HepG2 (cell line): Measurements from ENCODE around the gene TASP1. TPM values are rescaled to one million over a fixed set of nuclear protein-coding genes. Genes with fewer than 3 reads are reported as not detected.
A peak's percentile ranks its signal among the peaks of the same experiment; 100 is the strongest.

Source experiments
- MZF1 ChIP-seq: sonication (generic); formaldehyde crosslinking; IDR thresholded peaks from 2 replicates; pipeline ENCODE4 v1.8.1; 2023; ENCODE audit warnings: mild to moderate bottlenecking, missing genetic modification reagents, borderline replicate concordance
- NCOA1 ChIP-seq: sonication (generic); formaldehyde crosslinking; IDR thresholded peaks from 2 replicates; pipeline ENCODE4 v1.9.0; 2021; ENCODE audit warnings: missing genetic modification reagents
- NFE2L1 ChIP-seq: sonication (generic); formaldehyde crosslinking; IDR thresholded peaks from 2 replicates; pipeline ENCODE4 v1.4.0; 2020; ENCODE audit warnings: missing genetic modification reagents, mild to moderate bottlenecking, borderline replicate concordance
- NFKBIZ ChIP-seq: IDR thresholded peaks from 2 replicates; pipeline ENCODE4 v1.6.1; 2018; ENCODE audit warnings: missing genetic modification reagents, missing compliant biosample characterization
- NR2F6 ChIP-seq, 2 experiments: IDR thresholded peaks; 2 replicates each; pipeline ENCODE4 v1.6.1; 2016; ENCODE audit warnings: antibody characterized with exemption in 1 of 2, mild to moderate bottlenecking in 1 of 2
- PCBP2 ChIP-seq: fragments of 200-400 bp; formaldehyde crosslinking; optimal IDR thresholded peaks from 2 replicates; pipeline ENCODE3; 2018; ENCODE audit warnings: low read length, low read depth; ENCODE audit not compliant: poor library complexity, severe bottlenecking
- PITX1 ChIP-seq: sonication (generic); formaldehyde crosslinking; IDR thresholded peaks from 2 replicates; pipeline ENCODE4 v1.5.1; 2020; ENCODE audit warnings: mild to moderate bottlenecking, missing genetic modification reagents
- POLR2AphosphoS5 ChIP-seq: IDR thresholded peaks from 2 replicates; pipeline ENCODE4 v1.6.1; 2012; ENCODE audit warnings: low read depth, low read length
- RARA ChIP-seq: IDR thresholded peaks from 2 replicates; pipeline ENCODE4 v1.6.1; 2016; ENCODE audit warnings: missing genetic modification reagents, missing compliant biosample characterization
- RELA ChIP-seq: sonication (generic); formaldehyde crosslinking; IDR thresholded peaks from 2 replicates; pipeline ENCODE4 v1.4.0; 2020; ENCODE audit warnings: missing genetic modification reagents
- TGIF2 ChIP-seq: IDR thresholded peaks from 2 replicates; pipeline ENCODE4 v1.6.1; 2016; ENCODE audit warnings: control low read depth, missing compliant biosample characterization
- U2AF1 ChIP-seq: fragments of 200-400 bp; formaldehyde crosslinking; optimal IDR thresholded peaks from 2 replicates; pipeline ENCODE3; 2017; ENCODE audit warnings: mild to moderate bottlenecking, low read depth, low read length
- U2AF2 ChIP-seq: fragments of 200-400 bp; formaldehyde crosslinking; IDR thresholded peaks from 2 replicates; pipeline ENCODE4 v1.6.1; 2017; ENCODE audit warnings: low read depth, mild to moderate bottlenecking, low read length
- ZBTB4 ChIP-seq: sonication (generic); formaldehyde crosslinking; IDR thresholded peaks from 2 replicates; pipeline ENCODE4 v1.4.0; 2020; ENCODE audit warnings: missing genetic modification reagents, mild to moderate bottlenecking, borderline replicate concordance
- ZFP36L2 ChIP-seq: sonication (generic); formaldehyde crosslinking; IDR thresholded peaks from 2 replicates; pipeline ENCODE4 v1.4.0; 2020; ENCODE audit warnings: missing genetic modification reagents
- ZFY ChIP-seq: sonication (generic); formaldehyde crosslinking; IDR thresholded peaks from 2 replicates; pipeline ENCODE4 v1.4.0; 2020; ENCODE audit warnings: missing genetic modification reagents
- ZNF234 ChIP-seq: sonication (generic); formaldehyde crosslinking; conservative IDR thresholded peaks from 2 replicates; pipeline ENCODE4 v1.5.1; 2020; ENCODE audit warnings: mild to moderate bottlenecking, missing genetic modification reagents
- ZNF331 ChIP-seq: sonication (generic); formaldehyde crosslinking; IDR thresholded peaks from 2 replicates; pipeline ENCODE4 v1.4.0; 2020; ENCODE audit warnings: missing genetic modification reagents
- ZNF350 ChIP-seq: sonication (generic); formaldehyde crosslinking; IDR thresholded peaks from 2 replicates; pipeline ENCODE4 v1.4.0; 2020; ENCODE audit warnings: mild to moderate bottlenecking, low read depth, missing genetic modification reagents, borderline replicate concordance
- ZNF564 ChIP-seq: sonication (generic); formaldehyde crosslinking; IDR thresholded peaks from 2 replicates; pipeline ENCODE4 v1.8.1; 2023; ENCODE audit warnings: mild to moderate bottlenecking, missing genetic modification reagents
- ZNF616 ChIP-seq: sonication (generic); formaldehyde crosslinking; IDR thresholded peaks from 2 replicates; pipeline ENCODE4 v1.5.0; 2020; ENCODE audit warnings: low read depth, mild to moderate bottlenecking, missing genetic modification reagents
- ZNF772 ChIP-seq: sonication (generic); formaldehyde crosslinking; IDR thresholded peaks from 2 replicates; pipeline ENCODE4 v1.5.0; 2020; ENCODE audit warnings: mild to moderate bottlenecking, missing genetic modification reagents
- ZNF777 ChIP-seq: sonication (generic); formaldehyde crosslinking; IDR thresholded peaks from 2 replicates; pipeline ENCODE4 v1.4.0; 2020; ENCODE audit warnings: missing genetic modification reagents
- polyA plus RNA-seq, 8 experiments: library from polyadenylated mRNA; depleted of rRNA in 3 of 8; stranded (reverse) in 7 of 8; unstranded in 1 of 8; fragments of >200 nt; fragmentation: Illumina TruSeq in 4 of 8; extraction: Trizol in 4 of 8; gene quantifications; 2 replicates each; pipeline versions ENCODE4 v1.2.1 to v1.2.3, GENCODE V29; 2011 to 2016; ENCODE audit warnings: low read depth in 4 of 8, missing spikeins in 1 of 8, mixed read lengths in 1 of 8; ENCODE audit not compliant: insufficient read depth in 1 of 8
- total RNA-seq, 5 experiments: library from RNA; depleted of rRNA; stranded (reverse); fragments of >200 nt; fragmentation: Illumina TruSeq; extraction: Trizol; gene quantifications; 2 replicates each; pipeline ENCODE4 v1.2.3, GENCODE V29; 2016; ENCODE audit warnings: low read depth in 1 of 5
- TF ChIP-seq, protein P1 (sequence below): IDR thresholded peaks from 2 replicates; pipeline ENCODE4 v1.6.1; 2016; ENCODE audit warnings: low read depth
- TF ChIP-seq, protein P2 (sequence below): sonication (generic); formaldehyde crosslinking; IDR thresholded peaks from 2 replicates; pipeline ENCODE4 v1.4.0; 2020; ENCODE audit warnings: mild to moderate bottlenecking, missing genetic modification reagents, borderline replicate concordance

TASP1 gene
- total and polyA plus RNA-seq, 2 of the 13 experiments (the other 11 are each of a cell fraction or from before 2014, with no cell fraction given): 10.0 to 25.2 TPM

DNA sequence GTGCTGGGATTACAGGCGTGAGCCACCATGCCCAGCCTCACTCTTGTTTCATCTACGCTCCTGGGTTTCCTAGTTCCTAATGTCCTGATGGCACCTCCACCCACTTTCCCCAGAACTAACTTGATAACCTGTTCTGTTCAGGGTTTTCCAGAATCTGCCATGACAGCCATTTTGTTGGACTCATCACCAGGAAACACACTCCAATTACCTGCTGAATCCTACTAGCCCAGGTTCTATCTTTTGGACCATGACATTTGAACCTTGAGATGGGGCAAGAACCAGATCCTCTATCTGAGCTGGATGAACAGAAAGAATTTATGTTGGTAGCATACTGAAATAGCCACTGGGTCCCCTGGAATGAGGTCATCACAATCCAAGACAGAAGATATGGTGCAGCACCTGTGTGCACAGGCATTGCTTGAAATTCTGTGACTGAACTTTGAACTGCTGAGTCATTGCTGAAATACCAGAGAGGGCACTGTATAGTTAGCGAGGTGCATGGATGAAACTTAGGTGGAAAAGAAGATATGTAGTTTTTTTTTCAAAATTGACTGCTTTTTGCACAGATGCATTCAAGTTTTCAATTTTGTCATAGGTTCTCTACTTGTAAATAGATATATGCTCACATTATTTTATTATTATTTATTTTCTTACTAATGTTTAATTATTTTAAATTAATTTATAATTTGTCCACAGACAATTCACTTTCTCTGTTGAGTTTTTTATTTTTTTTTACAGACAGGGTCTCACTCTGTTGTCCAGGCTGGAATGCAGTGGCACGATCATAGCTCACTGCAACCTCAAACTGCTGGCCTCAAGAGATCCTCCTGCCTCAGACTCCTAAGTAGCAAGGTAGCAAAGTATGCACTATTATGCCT, 42.8 kb upstream of the TASP1 start (continued):
- TF ChIP-seq ZFP36L2 (CRISPR knock-in tag): no peak
- no peak for TF ChIP-seq NCOA1
- TF ChIP-seq U2AF1: no peak
- no peak for TF ChIP-seq ZNF350 (CRISPR knock-in tag)
- TF ChIP-seq RELA: no peak
- peak; percentile 58; the same call in 1 of the 2 replicates for TF ChIP-seq PITX1 (CRISPR knock-in tag)
- TF ChIP-seq NFE2L1 (CRISPR knock-in tag): no peak
- no peak for TF ChIP-seq TGIF2 (CRISPR knock-in tag)
- TF ChIP-seq U2AF2: no peak
- TF ChIP-seq, protein P1, sequence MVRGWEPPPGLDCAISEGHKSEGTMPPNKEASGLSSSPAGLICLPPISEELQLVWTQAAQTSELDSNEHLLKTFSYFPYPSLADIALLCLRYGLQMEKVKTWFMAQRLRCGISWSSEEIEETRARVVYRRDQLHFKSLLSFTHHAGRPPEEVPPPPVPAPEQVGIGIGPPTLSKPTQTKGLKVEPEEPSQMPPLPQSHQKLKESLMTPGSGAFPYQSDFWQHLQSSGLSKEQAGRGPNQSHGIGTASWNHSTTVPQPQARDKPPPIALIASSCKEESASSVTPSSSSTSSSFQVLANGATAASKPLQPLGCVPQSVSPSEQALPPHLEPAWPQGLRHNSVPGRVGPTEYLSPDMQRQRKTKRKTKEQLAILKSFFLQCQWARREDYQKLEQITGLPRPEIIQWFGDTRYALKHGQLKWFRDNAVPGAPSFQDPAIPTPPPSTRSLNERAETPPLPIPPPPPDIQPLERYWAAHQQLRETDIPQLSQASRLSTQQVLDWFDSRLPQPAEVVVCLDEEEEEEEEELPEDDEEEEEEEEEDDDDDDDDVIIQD: peak; percentile 88; the same call in 1 of the 2 replicates
- TF ChIP-seq ZNF772: 0 out of 2 replicates have a peak, but pooled peaks have one; percentile 54
- TF ChIP-seq ZNF777 (CRISPR knock-in tag): no peak
- TF ChIP-seq POLR2AphosphoS5: no peak
- TF ChIP-seq, protein P2, sequence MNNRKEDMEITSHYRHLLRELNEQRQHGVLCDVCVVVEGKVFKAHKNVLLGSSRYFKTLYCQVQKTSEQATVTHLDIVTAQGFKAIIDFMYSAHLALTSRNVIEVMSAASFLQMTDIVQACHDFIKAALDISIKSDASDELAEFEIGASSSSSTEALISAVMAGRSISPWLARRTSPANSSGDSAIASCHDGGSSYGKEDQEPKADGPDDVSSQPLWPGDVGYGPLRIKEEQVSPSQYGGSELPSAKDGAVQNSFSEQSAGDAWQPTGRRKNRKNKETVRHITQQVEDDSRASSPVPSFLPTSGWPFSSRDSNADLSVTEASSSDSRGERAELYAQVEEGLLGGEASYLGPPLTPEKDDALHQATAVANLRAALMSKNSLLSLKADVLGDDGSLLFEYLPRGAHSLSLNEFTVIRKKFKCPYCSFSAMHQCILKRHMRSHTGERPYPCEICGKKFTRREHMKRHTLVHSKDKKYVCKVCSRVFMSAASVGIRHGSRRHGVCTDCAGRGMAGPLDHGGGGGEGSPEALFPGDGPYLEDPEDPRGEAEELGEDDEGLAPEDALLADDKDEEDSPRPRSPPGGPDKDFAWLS (CRISPR knock-in tag): no peak
- TF ChIP-seq ZNF564 (CRISPR knock-in tag): no peak
- no peak for TF ChIP-seq ZBTB4 (CRISPR knock-in tag)
- TF ChIP-seq ZNF616 (CRISPR knock-in tag): no peak
- peak; percentile 58 for TF ChIP-seq NR2F6 (IDR thresholded peaks at IDR 0.05)
- TF ChIP-seq NR2F6 (CRISPR knock-in tag; IDR thresholded peaks at IDR 0.05): peak; percentile 86
- no peak for TF ChIP-seq PCBP2
- TF ChIP-seq NFKBIZ (CRISPR knock-in tag): peak; percentile 58; the same call in 1 of the 2 replicates
- peak; percentile 74 for TF ChIP-seq RARA (CRISPR knock-in tag)
- TF ChIP-seq ZFY (CRISPR knock-in tag): no peak
- TF ChIP-seq ZNF331: peak; percentile 93
- no peak for TF ChIP-seq ZNF234 (CRISPR knock-in tag)
- TF ChIP-seq MZF1 (CRISPR knock-in tag): no peak
